Vagina (tissue), 2 donors: ENCODE data around the gene FRMD4A. TPM values are rescaled to one million over a fixed set of nuclear protein-coding genes. Genes with fewer than 3 reads are reported as not detected.

Source experiments
- DNase-seq, 2 donors: peaks; one replicate each; pipeline ENCODE4 v3.0.0-alpha.2; 2017; ENCODE audit errors: extremely low spot score in 2 of 2
- H3K27ac ChIP-seq: fragments of 200-600 bp; sonication (generic); one replicate; pipeline ENCODE4 v1.5.1; 2019
- H3K27me3 ChIP-seq: fragments of 200-600 bp; sonication (generic); one replicate; pipeline ENCODE4 v1.5.1; 2019
- H3K36me3 ChIP-seq, 2 donors: fragments of 200-600 bp; sonication (generic); one replicate each; pipeline ENCODE4 v1.5.1; 2017 to 2019
- H3K4me1 ChIP-seq: fragments of 200-600 bp; sonication (generic); one replicate; pipeline ENCODE4 v1.5.1; 2019
- H3K4me3 ChIP-seq, 2 donors: fragments of 200-600 bp; sonication (generic); 1 replicate in 1 of 2; 2 replicates in 1 of 2; pipeline ENCODE4 v1.5.1; 2016 to 2019
- H3K9me3 ChIP-seq: fragments of 200-600 bp; sonication (generic); one replicate; pipeline ENCODE4 v1.5.1; 2019
- CTCF ChIP-seq, 3 experiments: fragments of 450-650 bp in 2 of 3; fragments of 200-600 bp in 1 of 3; sonication (generic) in 1 of 3; IDR thresholded peaks; one replicate each; pipeline ENCODE4 v1.5.1; 2017 to 2019; ENCODE audit warnings: antibody characterized with exemption in 3 of 3, mild to moderate bottlenecking in 2 of 3, moderate library complexity in 2 of 3
- POLR2A ChIP-seq, 2 donors: fragments of 450-650 bp; IDR thresholded peaks; one replicate each; pipeline ENCODE4 v1.6.1; 2017; ENCODE audit warnings: antibody characterized with exemption in 2 of 2, mild to moderate bottlenecking in 2 of 2, moderate library complexity in 2 of 2
- POLR2AphosphoS5 ChIP-seq, 2 donors: sonication (generic); formaldehyde crosslinking; IDR thresholded peaks; one replicate each; pipeline ENCODE4 v1.9.0; 2017; ENCODE audit warnings: antibody characterized with exemption in 2 of 2, mild to moderate bottlenecking in 2 of 2, low read depth in 1 of 2; ENCODE audit not compliant: insufficient read depth in 1 of 2
- intact Hi-C: fragments of 100-400 bp; cut with DNase I; formaldehyde crosslinking; loops from one replicate; pipeline ENCODE4 v1.15.1; 2023
- total RNA-seq: library from RNA; depleted of rRNA; stranded (reverse); fragments of >200 nt; gene quantifications from one replicate; pipeline ENCODE4 v1.2.3, GENCODE V29; 2016

The FRMD4A gene
- total RNA-seq, 1 donor from 2014 or later, result 24.8 TPM

GRCh38 chr10:14326581-14326980, 4.1 kb downstream of the FRMD4A start:
- TF ChIP-seq POLR2AphosphoS5 (IDR thresholded peaks at IDR 0.05; ENCODE audit: insufficient read depth in 1 of 2, low read depth in 1 of 2) (no peak), CTCF (IDR thresholded peaks at IDR 0.05) (no peak), POLR2A (IDR thresholded peaks at IDR 0.05) (no peak)
- no peak overlapping the region for H3K27ac ChIP-seq
- H3K4me1 ChIP-seq, result no peaks in the 10 kb centered on the region
- H3K27me3 ChIP-seq, result no peaks in the 10 kb centered on the region
- intact Hi-C loops, result no loop called here
- no peaks in the 10 kb centered on the region for H3K9me3 ChIP-seq
- DNase-seq, result no peak
- no peaks in the 10 kb centered on the region for H3K36me3 ChIP-seq
- H3K4me3 ChIP-seq, result no peak overlapping the region

- intact Hi-C loops, result no loop called here
- Histone ChIP-seq H3K9me3 (no peaks in the 10 kb centered on the region), H3K4me1 (no peaks in the 10 kb centered on the region), H3K36me3 (no peaks in the 10 kb centered on the region), H3K27ac (no peak overlapping the region), H3K4me3 (no peak overlapping the region), H3K27me3 (no peaks in the 10 kb centered on the region)
- TF ChIP-seq CTCF (IDR thresholded peaks at IDR 0.05) (no peak), POLR2AphosphoS5 (IDR thresholded peaks at IDR 0.05; ENCODE audit: insufficient read depth in 1 of 2, low read depth in 1 of 2) (no peak), POLR2A (IDR thresholded peaks at IDR 0.05) (no peak)
- DNase-seq, result no peak
Observed at GRCh38 chr10:14325325-14325955, 5.3 kb downstream of the FRMD4A start.

- Histone ChIP-seq H3K27ac (no peak overlapping the region), H3K4me3 (no peak overlapping the region), H3K9me3 (no peaks in the 10 kb centered on the region), H3K27me3 (no peaks in the 10 kb centered on the region), H3K4me1 (no peaks in the 10 kb centered on the region), H3K36me3 (no peaks in the 10 kb centered on the region)
- no peak for DNase-seq
- intact Hi-C loops, result no loop called here
- TF ChIP-seq POLR2A (IDR thresholded peaks at IDR 0.05) (no peak), CTCF (IDR thresholded peaks at IDR 0.05) (no peak), POLR2AphosphoS5 (IDR thresholded peaks at IDR 0.05; ENCODE audit: insufficient read depth in 1 of 2, low read depth in 1 of 2) (no peak)
Observed at GRCh38 chr10:14322526-14323188, 8.1 kb downstream of the FRMD4A start.

GRCh38 chr10:14318007-14318406, 12.7 kb downstream of the FRMD4A start:
- H3K27me3 ChIP-seq, result no peaks in the 10 kb centered on the region
- no peaks in the 10 kb centered on the region for H3K9me3 ChIP-seq
- no peaks in the 10 kb centered on the region for H3K36me3 ChIP-seq
- H3K4me3 ChIP-seq, result no peak overlapping the region
- TF ChIP-seq POLR2A (IDR thresholded peaks at IDR 0.05) (no peak), CTCF (IDR thresholded peaks at IDR 0.05) (no peak), POLR2AphosphoS5 (IDR thresholded peaks at IDR 0.05; ENCODE audit: insufficient read depth in 1 of 2, low read depth in 1 of 2) (no peak)
- DNase-seq, result no peak
- H3K4me1 ChIP-seq, result no peaks in the 10 kb centered on the region
- intact Hi-C loops, result no loop called here
- H3K27ac ChIP-seq, result no peak overlapping the region

GRCh38 chr10:14312014-14312413, 18.7 kb downstream of the FRMD4A start:
- H3K27me3 ChIP-seq, result no peaks in the 10 kb centered on the region
- H3K4me1 ChIP-seq, result no peaks in the 10 kb centered on the region
- H3K27ac ChIP-seq, result no peak overlapping the region
- no peaks in the 10 kb centered on the region for H3K36me3 ChIP-seq
- intact Hi-C loops, result no loop called here
- H3K9me3 ChIP-seq, result no peaks in the 10 kb centered on the region
- DNase-seq, result no peak
- no peak for TF ChIP-seq CTCF (IDR thresholded peaks at IDR 0.05)
- TF ChIP-seq POLR2A (IDR thresholded peaks at IDR 0.05), result no peak
- H3K4me3 ChIP-seq, result no peak overlapping the region
